ENCODE measurements around the gene DNAJA3. TPM values are rescaled to one million over a fixed set of nuclear protein-coding genes. Genes with fewer than 3 reads are reported as not detected.

Gene DNAJA3
- total RNA-seq, 4 donors from 2014 or later, result 41.1 to 70.9 (median 48.7) TPM

- no peaks in the 10 kb centered on the region for H3K9me3 ChIP-seq
- WGBS, result 81% methylated on average over 5 of the region's 5 CpGs
- no peaks in the 10 kb centered on the region for H3K27me3 ChIP-seq
- no peak overlapping the region for H3K4me3 ChIP-seq
- peaks cover 72% of the 10 kb centered on the region for H3K36me3 ChIP-seq
- no peaks in the 10 kb centered on the region for H3K4me1 ChIP-seq
- no peak for TF ChIP-seq POLR2A (IDR thresholded peaks at IDR 0.05)
- no peak for TF ChIP-seq CTCF (IDR thresholded peaks at IDR 0.05)
- no peak for TF ChIP-seq POLR2AphosphoS5 (IDR thresholded peaks at IDR 0.05)
- TF ChIP-seq EP300 (IDR thresholded peaks at IDR 0.05), result no peak
- DNase-seq (ENCODE audit: low spot score in 2 of 2), result no peak
- no peak overlapping the region for H3K27ac ChIP-seq
Observed at GRCh38 chr16:4460936-4461249, 35.2 kb downstream of the DNAJA3 start.

- Histone ChIP-seq H3K36me3 (peaks cover 73% of the 10 kb centered on the region), H3K4me3 (no peak overlapping the region), H3K27me3 (no peaks in the 10 kb centered on the region), H3K9me3 (no peaks in the 10 kb centered on the region), H3K27ac (no peak overlapping the region), H3K4me1 (no peaks in the 10 kb centered on the region)
- WGBS, result 71% methylated on average over 3 of the region's 27 CpGs
- DNase-seq (ENCODE audit: low spot score in 2 of 2), result no peak
- TF ChIP-seq CTCF (IDR thresholded peaks at IDR 0.05), result no peak
- TF ChIP-seq POLR2A (IDR thresholded peaks at IDR 0.05), result no peak
- no peak for TF ChIP-seq EP300 (IDR thresholded peaks at IDR 0.05)
- TF ChIP-seq POLR2AphosphoS5 (IDR thresholded peaks at IDR 0.05), result no peak
Observed at GRCh38 chr16:4461250-4462085, 35.8 kb downstream of the DNAJA3 start.

GRCh38 chr16:4463522-4464163 lies 38.0 kb downstream of the DNAJA3 start:
- Histone ChIP-seq H3K9me3 (no peaks in the 10 kb centered on the region), H3K27me3 (no peaks in the 10 kb centered on the region), H3K4me3 (no peak overlapping the region), H3K36me3 (peaks cover 72% of the 10 kb centered on the region), H3K27ac (no peak overlapping the region), H3K4me1 (no peaks in the 10 kb centered on the region)
- whole genome bisulfite sequencing, result 90% methylated on average over 22 of the region's 22 CpGs
- DNase-seq (ENCODE audit: low spot score in 2 of 2), result no peak
- TF ChIP-seq POLR2A (IDR thresholded peaks at IDR 0.05) (no peak), CTCF (IDR thresholded peaks at IDR 0.05) (no peak), POLR2AphosphoS5 (IDR thresholded peaks at IDR 0.05) (no peak), EP300 (IDR thresholded peaks at IDR 0.05) (no peak)

- Histone ChIP-seq H3K4me3 (no peak overlapping the region), H3K27ac (no peak overlapping the region), H3K27me3 (no peaks in the 10 kb centered on the region), H3K4me1 (no peaks in the 10 kb centered on the region), H3K9me3 (no peaks in the 10 kb centered on the region), H3K36me3 (peaks cover 79% of the 10 kb centered on the region)
- TF ChIP-seq EP300 (IDR thresholded peaks at IDR 0.05) (no peak), POLR2A (IDR thresholded peaks at IDR 0.05) (no peak), CTCF (IDR thresholded peaks at IDR 0.05) (no peak), POLR2AphosphoS5 (IDR thresholded peaks at IDR 0.05) (no peak)
- WGBS, result 87% methylated on average over 23 of the region's 32 CpGs
- DNase-seq (ENCODE audit: low spot score in 2 of 2), result no peak
Observed at GRCh38 chr16:4465977-4466779, 40.5 kb downstream of the DNAJA3 start.

GRCh38 chr16:4467916-4468315 lies 42.2 kb downstream of the DNAJA3 start:
- Histone ChIP-seq H3K4me3 (no peak overlapping the region), H3K27me3 (no peaks in the 10 kb centered on the region), H3K4me1 (no peaks in the 10 kb centered on the region), H3K9me3 (no peaks in the 10 kb centered on the region), H3K27ac (no peak overlapping the region), H3K36me3 (peaks cover 70% of the 10 kb centered on the region)
- DNase-seq (ENCODE audit: low spot score in 2 of 2), result no peak
- 98% methylated on average over 16 of the region's 16 CpGs for WGBS
- TF ChIP-seq EP300 (IDR thresholded peaks at IDR 0.05), result no peak
- TF ChIP-seq POLR2A (IDR thresholded peaks at IDR 0.05), result no peak
- TF ChIP-seq POLR2AphosphoS5 (IDR thresholded peaks at IDR 0.05), result no peak
- no peak for TF ChIP-seq CTCF (IDR thresholded peaks at IDR 0.05)

Data from suprapubic skin (tissue), 4 donors.